Breast epithelium (tissue), 3 donors: Measurements from ENCODE around the gene ACSL5.

Experiments
- POLR2A ChIP-seq: fragments of 450-650 bp; IDR thresholded peaks from one replicate; pipeline ENCODE4 v1.6.1; 2016; ENCODE audit warnings: antibody characterized with exemption, mild to moderate bottlenecking, moderate library complexity
- POLR2AphosphoS5 ChIP-seq, 3 donors: sonication (generic); formaldehyde crosslinking; IDR thresholded peaks; one replicate each; pipeline ENCODE4 v1.6.1; 2017; ENCODE audit warnings: antibody characterized with exemption in 3 of 3
- TF ChIP-seq, protein P1 (sequence below), 3 donors: fragments of 450-650 bp; IDR thresholded peaks; one replicate each; pipeline ENCODE4 v1.5.1; 2016 to 2017; ENCODE audit warnings: antibody characterized with exemption in 3 of 3, mild to moderate bottlenecking in 3 of 3, moderate library complexity in 3 of 3

DNA sequence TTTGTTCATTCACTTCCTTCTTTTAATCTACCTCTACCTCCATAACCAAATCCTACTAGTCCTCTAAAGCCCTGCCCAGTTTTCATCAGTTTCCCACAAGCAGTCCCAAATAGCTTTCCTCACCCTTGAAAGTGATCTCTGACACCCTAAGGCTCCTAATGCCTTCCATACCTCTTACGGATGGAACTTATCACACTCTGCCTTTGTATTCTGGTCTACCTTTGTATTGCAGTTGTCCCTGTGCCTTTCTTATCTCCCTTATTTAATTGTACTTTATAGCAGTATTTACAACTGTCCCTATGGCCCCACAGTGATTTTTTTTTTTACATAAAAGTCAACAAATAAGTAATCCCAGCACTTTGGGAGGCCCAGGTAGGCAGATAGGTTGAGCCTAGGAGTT is 33.8 kb downstream of the ACSL5 start:
- TF ChIP-seq, protein P1, sequence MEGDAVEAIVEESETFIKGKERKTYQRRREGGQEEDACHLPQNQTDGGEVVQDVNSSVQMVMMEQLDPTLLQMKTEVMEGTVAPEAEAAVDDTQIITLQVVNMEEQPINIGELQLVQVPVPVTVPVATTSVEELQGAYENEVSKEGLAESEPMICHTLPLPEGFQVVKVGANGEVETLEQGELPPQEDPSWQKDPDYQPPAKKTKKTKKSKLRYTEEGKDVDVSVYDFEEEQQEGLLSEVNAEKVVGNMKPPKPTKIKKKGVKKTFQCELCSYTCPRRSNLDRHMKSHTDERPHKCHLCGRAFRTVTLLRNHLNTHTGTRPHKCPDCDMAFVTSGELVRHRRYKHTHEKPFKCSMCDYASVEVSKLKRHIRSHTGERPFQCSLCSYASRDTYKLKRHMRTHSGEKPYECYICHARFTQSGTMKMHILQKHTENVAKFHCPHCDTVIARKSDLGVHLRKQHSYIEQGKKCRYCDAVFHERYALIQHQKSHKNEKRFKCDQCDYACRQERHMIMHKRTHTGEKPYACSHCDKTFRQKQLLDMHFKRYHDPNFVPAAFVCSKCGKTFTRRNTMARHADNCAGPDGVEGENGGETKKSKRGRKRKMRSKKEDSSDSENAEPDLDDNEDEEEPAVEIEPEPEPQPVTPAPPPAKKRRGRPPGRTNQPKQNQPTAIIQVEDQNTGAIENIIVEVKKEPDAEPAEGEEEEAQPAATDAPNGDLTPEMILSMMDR (IDR thresholded peaks at IDR 0.05), result no peak
- TF ChIP-seq POLR2AphosphoS5 (IDR thresholded peaks at IDR 0.05), result no peak
- no peak for TF ChIP-seq POLR2A
